ENCODE data around the gene STAT5B.
A peak's percentile ranks its signal among the peaks of the same experiment; 100 is the strongest.

STAT5B gene

GRCh38 chr17:42160531-42160910 lies 115.7 kb downstream of the STAT5B start:
- no peak for TF ChIP-seq Cebpa-rat (IDR thresholded peaks at IDR 0.05)
- H3K9me3 ChIP-seq (replicated peaks in 1 of 11), result no peaks in the 10 kb centered on the region
- no peaks in the 10 kb centered on the region for H3K36me3 ChIP-seq
- no peak overlapping the region for H3K4me3 ChIP-seq
- H3K4me2 ChIP-seq, result peak overlapping the region in 8 of 11 experiments; percentile 61 to 79 (median 68); a peak in 16 of 22 replicates
- peak overlapping the region in 6 of 11 experiments; percentile 1 to 59 (median 48); a peak in 7 of 22 replicates for H3K9ac ChIP-seq
- no peaks in the 10 kb centered on the region for H3K27me3 ChIP-seq
- H3K27ac ChIP-seq, result peak overlapping the region in 2 of 11 experiments; percentile 9 to 66; a peak in 1 of 22 replicates
- no peaks in the 10 kb centered on the region for H4K20me1 ChIP-seq
- peaks cover 29 to 45% (median 38%) of the 10 kb centered on the region in 10 experiments for H3K4me1 ChIP-seq

- peak overlapping the region in 5 of 11 experiments; percentile 4 to 35 (median 16); a peak in 3 of 22 replicates for H3K27ac ChIP-seq
- H3K4me1 ChIP-seq, result peaks cover 32 to 48% (median 41%) of the 10 kb centered on the region in 10 experiments
- H3K4me3 ChIP-seq, result no peak overlapping the region
- TF ChIP-seq Cebpa-rat (IDR thresholded peaks at IDR 0.05), result no peak
- H3K36me3 ChIP-seq, result no peaks in the 10 kb centered on the region
- H4K20me1 ChIP-seq, result no peaks in the 10 kb centered on the region
- H3K9me3 ChIP-seq (replicated peaks in 1 of 11), result no peaks in the 10 kb centered on the region
- peak overlapping the region in 4 of 11 experiments; percentile 1 to 38 (median 32); a peak in 5 of 22 replicates for H3K9ac ChIP-seq
- H3K27me3 ChIP-seq, result no peaks in the 10 kb centered on the region
- H3K4me2 ChIP-seq, result peak overlapping the region in 8 of 11 experiments; percentile 33 to 79 (median 68); a peak in 15 of 22 replicates
These were observed 116.2 kb downstream of the STAT5B start for GRCh38 chr17:42159796-42160530.

- H3K4me1 ChIP-seq, result peaks cover 35 to 59% (median 50%) of the 10 kb centered on the region in 10 experiments
- peaks cover 12 to 31% (median 23%) of the 10 kb centered on the region in 11 experiments; a peak in 21 of 22 replicates for H3K36me3 ChIP-seq
- H4K20me1 ChIP-seq, result peaks cover 35 to 41% (median 39%) of the 10 kb centered on the region in 11 experiments
- peak overlapping the region; percentile 52 to 79 (median 68); a peak in 21 of 22 replicates for H3K4me2 ChIP-seq
- no peaks in the 10 kb centered on the region for H3K9me3 ChIP-seq (replicated peaks in 1 of 11)
- no peaks in the 10 kb centered on the region for H3K27me3 ChIP-seq
- no peak for TF ChIP-seq Cebpa-rat (IDR thresholded peaks at IDR 0.05)
- H3K4me3 ChIP-seq, result peak overlapping the region; percentile 87 to 100 (median 94)
- H3K9ac ChIP-seq, result peak overlapping the region; percentile 54 to 99 (median 93); a peak in 17 of 22 replicates
- H3K27ac ChIP-seq, result peak overlapping the region in 6 of 11 experiments; percentile 31 to 98 (median 88); a peak in 12 of 22 replicates
These were observed 120.6 kb downstream of the STAT5B start for GRCh38 chr17:42155614-42156045.

GRCh38 chr17:42153919-42154742 lies 122.1 kb downstream of the STAT5B start:
- H3K9me3 ChIP-seq (replicated peaks in 1 of 11), result no peaks in the 10 kb centered on the region
- peak overlapping the region; percentile 87 to 100 (median 94) for H3K4me3 ChIP-seq
- peaks cover 26 to 46% (median 38%) of the 10 kb centered on the region in 11 experiments for H3K36me3 ChIP-seq
- H3K4me1 ChIP-seq, result peaks cover 21 to 61% (median 40%) of the 10 kb centered on the region in 10 experiments
- peak overlapping the region; percentile 91 to 99 (median 96) for H3K9ac ChIP-seq
- H3K27ac ChIP-seq, result peak overlapping the region; percentile 83 to 98 (median 93)
- H4K20me1 ChIP-seq, result peaks cover 50 to 56% (median 54%) of the 10 kb centered on the region in 11 experiments
- no peaks in the 10 kb centered on the region for H3K27me3 ChIP-seq
- TF ChIP-seq Cebpa-rat (IDR thresholded peaks at IDR 0.05), result no peak
- H3K4me2 ChIP-seq, result peak overlapping the region; percentile 83 to 97 (median 93)
